HTERT RPE-1 (cell line): ENCODE measurements around the gene MBP.

Experiments
- in situ Hi-C: fragments of 300-500 bp; cut with MboI; formaldehyde crosslinking; loops from 4 replicates; pipeline ENCODE4 v1.14.3; 2020; ENCODE audit warnings: low sequenced_read_pairs

MBP gene

GRCh38 chr18:77115192-77115953, 17.2 kb downstream of the MBP start:
- in situ Hi-C loops = no loop called here

- in situ Hi-C loops = no loop called here
Measured at GRCh38 chr18:77114415-77115191, 18.0 kb downstream of the MBP start.

- in situ Hi-C loops = no loop called here
Measured at GRCh38 chr18:77114152-77114414, 18.5 kb downstream of the MBP start.

- in situ Hi-C loops = no loop called here
Measured at GRCh38 chr18:77113361-77114151, 19.0 kb downstream of the MBP start.

- in situ Hi-C loops = no loop called here
Measured at GRCh38 chr18:77112747-77113092, 19.9 kb downstream of the MBP start.

GRCh38 chr18:77111951-77112746, 20.4 kb downstream of the MBP start:
- in situ Hi-C loops = no loop called here

GRCh38 chr18:77111449-77111848, 21.1 kb downstream of the MBP start:
- in situ Hi-C loops = no loop called here

GRCh38 chr18:77110936-77111335, 21.6 kb downstream of the MBP start:
- in situ Hi-C loops = no loop called here

GRCh38 chr18:77110400-77110799, 22.2 kb downstream of the MBP start:
- in situ Hi-C loops = no loop called here

GRCh38 chr18:77109648-77110019, 22.9 kb downstream of the MBP start:
- in situ Hi-C loops = no loop called here

- in situ Hi-C loops = no loop called here
Measured at GRCh38 chr18:77108821-77109647, 23.5 kb downstream of the MBP start.

- in situ Hi-C loops = no loop called here
Measured at GRCh38 chr18:77108001-77108692, 24.4 kb downstream of the MBP start.

- in situ Hi-C loops = no loop called here
Measured at GRCh38 chr18:77107292-77107691, 25.3 kb downstream of the MBP start.

GRCh38 chr18:77106331-77106730, 26.3 kb downstream of the MBP start:
- in situ Hi-C loops = no loop called here

- in situ Hi-C loops = no loop called here
Measured at GRCh38 chr18:77105680-77106079, 26.9 kb downstream of the MBP start.

- in situ Hi-C loops = no loop called here
Measured at GRCh38 chr18:77105028-77105427, 27.6 kb downstream of the MBP start.

GRCh38 chr18:77103991-77104531, 28.5 kb downstream of the MBP start:
- in situ Hi-C loops = no loop called here

GRCh38 chr18:77103187-77103850, 29.3 kb downstream of the MBP start:
- in situ Hi-C loops = no loop called here
